H1 (cell line): Measurements from ENCODE around the gene ABCB10. TPM values are rescaled to one million over a fixed set of nuclear protein-coding genes. Genes with fewer than 3 reads are reported as not detected.

Experiments
- CTCF ChIA-PET: fragments of 300-600 bp; sonication (Branson Sonifier 250); formaldehyde crosslinking; loops from one replicate; lab custom pipeline; 2021; ENCODE audit not compliant: partially characterized antibody; lab: Charles Lee
- POLR2A ChIA-PET: fragments of 300-600 bp; sonication (Branson Sonifier 250); formaldehyde crosslinking; loops from one replicate; lab custom pipeline; 2021; ENCODE audit warnings: inconsistent platforms; ENCODE audit not compliant: partially characterized antibody; lab: Charles Lee
- DNase-seq, 2 experiments: peaks; one replicate each; pipeline versions ENCODE4 v3.0.0 to v3.0.0-alpha.2; 2010 to 2022; ENCODE audit warnings: low spot score in 2 of 2, low read depth in 1 of 2, mixed read lengths in 1 of 2
- FAIRE-seq: peaks from 2 replicates; lab custom pipeline; 2011; peaks lifted over from hg19 to GRCh38; lab: Jason Lieb, UNC
- H2AFZ ChIP-seq: 2 replicates; pipeline ENCODE4 v1.8.1; 2012; ENCODE audit warnings: low read length, inconsistent platforms
- H2AK5ac ChIP-seq: 2 replicates; pipeline ENCODE4 v1.6.1; 2013; ENCODE audit warnings: low read depth, low read length
- H2BK120ac ChIP-seq: replicated peaks from 2 replicates; pipeline ENCODE3; 2013; ENCODE audit warnings: low read depth, low read length, inconsistent platforms
- H2BK12ac ChIP-seq: 2 replicates; pipeline ENCODE4 v1.6.1; 2013; ENCODE audit warnings: low read depth, low read length
- H2BK15ac ChIP-seq: 2 replicates; pipeline ENCODE4 v1.6.1; 2013; ENCODE audit warnings: low read length
- H2BK20ac ChIP-seq: 2 replicates; pipeline ENCODE4 v1.6.1; 2013; ENCODE audit warnings: low read length
- H2BK5ac ChIP-seq: 2 replicates; pipeline ENCODE4 v1.6.1; 2013; ENCODE audit warnings: low read depth, low read length
- H3K14ac ChIP-seq: 2 replicates; pipeline ENCODE4 v1.6.1; 2013; ENCODE audit warnings: inconsistent platforms; ENCODE audit not compliant: insufficient read length
- H3K18ac ChIP-seq: 2 replicates; pipeline ENCODE4 v1.6.1; 2013; ENCODE audit warnings: low read length; ENCODE audit errors: extremely low read depth
- H3K23ac ChIP-seq: 2 replicates; pipeline ENCODE4 v1.6.1; 2013; ENCODE audit warnings: inconsistent platforms; ENCODE audit not compliant: insufficient read length
- H3K23me2 ChIP-seq: 2 replicates; pipeline ENCODE4 v1.6.1; 2013; ENCODE audit warnings: low read depth, low read length
- H3K27ac ChIP-seq: 2 replicates; pipeline ENCODE4 v1.6.1; 2011; ENCODE audit warnings: low read depth, low read length, inconsistent platforms
- H3K27me3 ChIP-seq, 4 experiments: replicated peaks in 1 of 4; 1 replicate in 1 of 4; 2 replicates in 3 of 4; pipeline versions ENCODE4 v1.6.1 to v1.8.1; 2011 to 2013; ENCODE audit warnings: low read length in 3 of 4, mild to moderate bottlenecking in 3 of 4, inconsistent platforms in 2 of 4, mixed read lengths in 2 of 4, moderate library complexity in 1 of 4; ENCODE audit not compliant: control insufficient read depth in 3 of 4, insufficient read depth in 3 of 4; ENCODE audit errors: extremely low read depth in 1 of 4
- H3K36me3 ChIP-seq, 4 experiments: 2 replicates each; pipeline versions ENCODE4 v1.6.1 to v1.8.1; 2011 to 2013; ENCODE audit warnings: mild to moderate bottlenecking in 4 of 4, low read length in 3 of 4, moderate library complexity in 2 of 4, control low read depth in 1 of 4, inconsistent platforms in 1 of 4; ENCODE audit not compliant: insufficient read depth in 4 of 4, control insufficient read depth in 2 of 4
- H3K4ac ChIP-seq: replicated peaks from 2 replicates; pipeline ENCODE3; 2013; ENCODE audit warnings: low read length, low read depth, mixed read lengths, inconsistent platforms; ENCODE audit not compliant: insufficient read length
- H3K4me1 ChIP-seq, 4 experiments: replicated peaks in 1 of 4; 1 replicate in 1 of 4; 2 replicates in 3 of 4; pipeline versions ENCODE4 v1.6.1 to v1.8.1; 2011 to 2013; ENCODE audit warnings: low read length in 3 of 4, inconsistent platforms in 2 of 4, mixed read lengths in 1 of 4; ENCODE audit not compliant: insufficient read depth in 4 of 4, control insufficient read depth in 3 of 4
- H3K4me2 ChIP-seq, 2 experiments: 2 replicates each; pipeline versions ENCODE4 v1.6.1 to v1.8.1; 2011 to 2013; ENCODE audit warnings: low read depth in 2 of 2, low read length in 2 of 2, control low read depth in 1 of 2, inconsistent platforms in 1 of 2, mild to moderate bottlenecking in 1 of 2; ENCODE audit not compliant: insufficient read depth in 1 of 2
- H3K4me3 ChIP-seq, 4 experiments: fragments of 200-600, 300-600 bp in 1 of 4; sonication (generic), shearing (Covaris generic), sonication (Bioruptor Twin) in 1 of 4; 2 replicates each; pipeline versions ENCODE4 v1.5.1 to v1.8.1; 2011 to 2016; ENCODE audit warnings: low read length in 4 of 4, low read depth in 3 of 4, control low read depth in 2 of 4, inconsistent platforms in 2 of 4, mild to moderate bottlenecking in 2 of 4, mixed read lengths in 1 of 4, moderate library complexity in 1 of 4; ENCODE audit not compliant: insufficient read depth in 2 of 4; ENCODE audit errors: extremely low read depth in 1 of 4
- H3K56ac ChIP-seq: replicated peaks from 2 replicates; pipeline ENCODE3; 2013; ENCODE audit warnings: low read depth, mild to moderate bottlenecking, mixed read lengths, low read length, inconsistent platforms; ENCODE audit not compliant: insufficient read length
- H3K79me1 ChIP-seq: 2 replicates; pipeline ENCODE4 v1.6.1; 2013; ENCODE audit warnings: low read depth, low read length, control low read depth
- H3K79me2 ChIP-seq, 2 experiments: 2 replicates each; pipeline versions ENCODE4 v1.6.1 to v1.8.1; 2012 to 2013; ENCODE audit warnings: low read length in 2 of 2, mild to moderate bottlenecking in 2 of 2, inconsistent platforms in 1 of 2; ENCODE audit not compliant: insufficient read depth in 2 of 2, control insufficient read depth in 1 of 2
- H3K9ac ChIP-seq, 4 experiments: replicated peaks in 1 of 4; 1 replicate in 1 of 4; 2 replicates in 3 of 4; pipeline versions ENCODE4 v1.6.1 to v1.8.1; 2011 to 2013; ENCODE audit warnings: low read depth in 3 of 4, low read length in 3 of 4, control low read depth in 2 of 4, mild to moderate bottlenecking in 2 of 4, moderate library complexity in 2 of 4, inconsistent platforms in 1 of 4; ENCODE audit errors: extremely low read depth in 1 of 4
- H3K9me3 ChIP-seq, 2 experiments: 2 replicates each; pipeline versions ENCODE4 v1.6.1 to v1.8.1; 2012 to 2013; ENCODE audit warnings: mild to moderate bottlenecking in 2 of 2, moderate library complexity in 2 of 2, control low read depth in 1 of 2, inconsistent platforms in 1 of 2, low read depth in 1 of 2, low read length in 1 of 2, mixed read lengths in 1 of 2; ENCODE audit not compliant: insufficient read depth in 2 of 2
- H4K20me1 ChIP-seq, 2 experiments: replicated peaks in 1 of 2; 2 replicates each; pipeline versions ENCODE3 to v1.8.1; 2011 to 2013; ENCODE audit warnings: inconsistent platforms in 2 of 2, low read length in 2 of 2, mild to moderate bottlenecking in 1 of 2; ENCODE audit not compliant: insufficient read depth in 2 of 2, control insufficient read depth in 1 of 2
- H4K5ac ChIP-seq: 2 replicates; pipeline ENCODE4 v1.6.1; 2013; ENCODE audit warnings: low read length, low read depth, mixed read lengths, inconsistent platforms; ENCODE audit not compliant: insufficient read length
- H4K8ac ChIP-seq: 2 replicates; pipeline ENCODE4 v1.8.0; 2013; ENCODE audit warnings: mild to moderate bottlenecking, moderate library complexity, low read length, inconsistent platforms; ENCODE audit not compliant: insufficient read depth; ENCODE audit errors: extremely low read depth
- H4K91ac ChIP-seq: replicated peaks from 2 replicates; pipeline ENCODE3; 2013; ENCODE audit warnings: low read length, mixed read lengths, inconsistent platforms; ENCODE audit not compliant: insufficient read length
- ASH2L ChIP-seq: fragments of 200-600, 300-600 bp; sonication (generic); IDR thresholded peaks from one replicate; pipeline ENCODE4 v1.7.1; 2017; ENCODE audit warnings: low read length
- BCL11A ChIP-seq, 2 experiments: IDR thresholded peaks; one replicate each; pipeline ENCODE4 v1.6.1; 2011; ENCODE audit warnings: low read depth in 2 of 2, low read length in 2 of 2, mild to moderate bottlenecking in 2 of 2
- CEBPB ChIP-seq: IDR thresholded peaks from 2 replicates; pipeline ENCODE4 v1.6.1; 2012; ENCODE audit warnings: low read depth, low read length
- JUN ChIP-seq: IDR thresholded peaks from 2 replicates; pipeline ENCODE4 v1.6.1; 2011; ENCODE audit warnings: low read depth, mild to moderate bottlenecking, improper control_type of control experiment, low read length
- JUND ChIP-seq: IDR thresholded peaks from 2 replicates; pipeline ENCODE4 v1.6.1; 2011; ENCODE audit warnings: mild to moderate bottlenecking, improper control_type of control experiment, low read length
- KDM4A ChIP-seq: IDR thresholded peaks from one replicate; pipeline ENCODE4 v1.7.1; 2012; ENCODE audit warnings: low read depth, mild to moderate bottlenecking, moderate library complexity, low read length, inconsistent platforms; ENCODE audit not compliant: severe bottlenecking
- NRF1 ChIP-seq: IDR thresholded peaks from 2 replicates; pipeline ENCODE4 v1.6.1; 2011; ENCODE audit warnings: mild to moderate bottlenecking, low read depth, low read length, improper control_type of control experiment
- SIRT6 ChIP-seq: IDR thresholded peaks from one replicate; pipeline ENCODE4 v1.7.1; 2012; ENCODE audit warnings: low read length, inconsistent platforms
- SP2 ChIP-seq: IDR thresholded peaks from 2 replicates; pipeline ENCODE4 v1.6.1; 2012; ENCODE audit warnings: mild to moderate bottlenecking, low read length, inconsistent platforms
- SRF ChIP-seq: IDR thresholded peaks from 2 replicates; pipeline ENCODE4 v1.6.1; 2011; ENCODE audit warnings: mild to moderate bottlenecking, low read depth, low read length, moderate library complexity
- TAF1 ChIP-seq: IDR thresholded peaks from 2 replicates; pipeline ENCODE4 v1.6.1; 2011; ENCODE audit warnings: mild to moderate bottlenecking, low read depth, low read length
- TEAD4 ChIP-seq: IDR thresholded peaks from 2 replicates; pipeline ENCODE4 v1.6.1; 2012; ENCODE audit warnings: low read depth, low read length, inconsistent platforms, mixed read lengths
- WGBS, 2 experiments: shearing (Covaris generic) in 1 of 2; methylation state at CpG; one replicate each; pipeline versions ENCODE4 v1.1.6 to v1.1.7; 2013 to 2015; ENCODE audit warnings: low lambda C conversion rate in 2 of 2, mixed read lengths in 2 of 2, inconsistent platforms in 1 of 2, low coverage in 1 of 2, missing lambda C conversion rate in 1 of 2; ENCODE audit not compliant: insufficient replicate concordance in 2 of 2, insufficient coverage in 1 of 2, insufficient read length in 1 of 2; ENCODE audit errors: extremely low coverage in 1 of 2, missing lambda C conversion rate in 1 of 2; 5-methylcytosine and 5-hydroxymethylcytosine counted together
- polyA plus RNA-seq, 7 experiments: library from polyadenylated mRNA; depleted of rRNA in 3 of 7; stranded (reverse) in 5 of 7; unstranded in 2 of 7; fragments of >200 nt in 5 of 7; fragments of 200-250 nt in 2 of 7; gene quantifications; 1 replicate in 5 of 7; 2 replicates in 1 of 7; 4 replicates in 1 of 7; pipeline versions ENCODE4 v1.2.1 to v1.2.3, GENCODE V29; 2011 to 2013; ENCODE audit warnings: missing spikeins in 2 of 7, mixed read lengths in 2 of 7
- total RNA-seq: library from RNA; stranded (reverse); fragmentation: NEBNext Ultra II Directional; extraction: Animal tissue kit (Norgen Biotek cat#: 25700); gene quantifications from 2 replicates; pipeline ENCODE4 v1.2.1, GENCODE V29; 2021
- TF ChIP-seq, protein P1 (sequence below): IDR thresholded peaks from 2 replicates; pipeline ENCODE4 v1.6.1; 2012; ENCODE audit warnings: low read length, inconsistent platforms
- TF ChIP-seq, protein P2 (sequence below): IDR thresholded peaks from 2 replicates; pipeline ENCODE4 v1.6.1; 2011; ENCODE audit warnings: low read depth, mild to moderate bottlenecking, low read length; ENCODE audit not compliant: insufficient read depth

The ABCB10 gene
- total and polyA plus RNA-seq, 2 of the 8 experiments (the other 6 are each of a cell fraction or from before 2014, with no cell fraction given) = 3.6 to 11.9 TPM

DNA sequence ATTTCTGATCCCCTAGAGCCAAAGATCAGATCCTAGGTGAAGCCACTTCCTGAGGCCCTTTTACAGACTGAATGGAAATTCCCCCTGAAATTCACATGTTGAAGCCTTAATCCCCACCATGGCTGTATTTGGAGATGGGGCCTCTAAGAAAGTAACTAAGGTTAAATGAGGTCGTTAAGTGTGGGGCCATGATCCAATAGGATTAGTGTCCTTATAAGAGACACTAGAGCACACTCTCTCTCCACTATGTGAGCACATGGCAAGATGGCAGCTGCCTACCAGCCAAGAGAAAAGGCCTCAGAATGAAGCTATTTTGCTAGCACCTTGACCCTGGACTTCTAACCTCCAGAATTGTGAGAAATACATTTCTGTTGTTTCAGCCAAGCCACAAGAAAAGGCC, 13.9 kb downstream of the ABCB10 start:
- Histone ChIP-seq H3K4me1 (no peaks in the 10 kb centered on the region), H2BK12ac (no peak overlapping the region), H3K27ac (no peak overlapping the region), H3K56ac (no peak overlapping the region), H4K20me1 (no peaks in the 10 kb centered on the region), H3K9me3 (no peaks in the 10 kb centered on the region), H3K23ac (no peak overlapping the region), H3K79me2 (no peaks in the 10 kb centered on the region), H3K36me3 (peaks cover 0 to 5% (median 4%) of the 10 kb centered on the region in 4 experiments; a peak in 4 of 8 replicates), H2BK20ac (no peak overlapping the region), H3K4me2 (no peak overlapping the region), H3K9ac (no peak overlapping the region), H3K79me1 (no peaks in the 10 kb centered on the region), H3K23me2 (no peaks in the 10 kb centered on the region), H4K5ac (no peak overlapping the region), H4K8ac (no peak overlapping the region), H2AFZ (no peak overlapping the region), H3K27me3 (no peaks in the 10 kb centered on the region), H3K14ac (no peak overlapping the region), H4K91ac (no peak overlapping the region), H2BK5ac (no peak overlapping the region), H2BK120ac (no peak overlapping the region), H3K4ac (no peak overlapping the region), H2BK15ac (no peak overlapping the region), H2AK5ac (no peak overlapping the region), H3K4me3 (no peak overlapping the region), H3K18ac (no peak overlapping the region)
- ChIA-PET CTCF (interaction anchor here (1.0 kb wide), 1 partner anchor 11 kb away, joined by 3 read pairs; no protein-coding TSS in a partner anchor), POLR2A (no interaction called here)
- no peak for FAIRE-seq
- DNase-seq = no peak
- WGBS, 2 experiments = 94% methylated on average over 1 of the region's 1 CpG; no CpG with 5 or more reads in 1 of the 2 experiments
- TF ChIP-seq TAF1 (no peak), SP2 (no peak), KDM4A (no peak), JUND (no peak), NRF1 (no peak), SIRT6 (no peak), SRF (no peak), BCL11A (IDR thresholded peaks at IDR 0.05; ENCODE audit: low read depth in 2 of 2, low read length in 2 of 2) (no peak), JUN (no peak), CEBPB (no peak), ASH2L (no peak), TEAD4 (no peak)
- TF ChIP-seq, protein P1, sequence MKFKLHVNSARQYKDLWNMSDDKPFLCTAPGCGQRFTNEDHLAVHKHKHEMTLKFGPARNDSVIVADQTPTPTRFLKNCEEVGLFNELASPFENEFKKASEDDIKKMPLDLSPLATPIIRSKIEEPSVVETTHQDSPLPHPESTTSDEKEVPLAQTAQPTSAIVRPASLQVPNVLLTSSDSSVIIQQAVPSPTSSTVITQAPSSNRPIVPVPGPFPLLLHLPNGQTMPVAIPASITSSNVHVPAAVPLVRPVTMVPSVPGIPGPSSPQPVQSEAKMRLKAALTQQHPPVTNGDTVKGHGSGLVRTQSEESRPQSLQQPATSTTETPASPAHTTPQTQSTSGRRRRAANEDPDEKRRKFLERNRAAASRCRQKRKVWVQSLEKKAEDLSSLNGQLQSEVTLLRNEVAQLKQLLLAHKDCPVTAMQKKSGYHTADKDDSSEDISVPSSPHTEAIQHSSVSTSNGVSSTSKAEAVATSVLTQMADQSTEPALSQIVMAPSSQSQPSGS = no peak
- TF ChIP-seq, protein P2, sequence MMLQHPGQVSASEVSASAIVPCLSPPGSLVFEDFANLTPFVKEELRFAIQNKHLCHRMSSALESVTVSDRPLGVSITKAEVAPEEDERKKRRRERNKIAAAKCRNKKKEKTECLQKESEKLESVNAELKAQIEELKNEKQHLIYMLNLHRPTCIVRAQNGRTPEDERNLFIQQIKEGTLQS = no peak
